HL-60 (cell line): ENCODE data around the gene TTC4.

ENCODE experiments used
- CTCF ChIP-seq: IDR thresholded peaks from one replicate; pipeline ENCODE4 v1.5.1; 2011; ENCODE audit warnings: low read length, control low read depth, inconsistent platforms; ENCODE audit not compliant: insufficient read depth
- POLR2AphosphoS5 ChIP-seq: IDR thresholded peaks from 2 replicates; pipeline ENCODE4 v1.6.1; 2012; ENCODE audit warnings: low read depth
- REST ChIP-seq: IDR thresholded peaks from 2 replicates; pipeline ENCODE4 v1.6.1; 2012; ENCODE audit warnings: low read depth; ENCODE audit not compliant: insufficient replicate concordance

- TF ChIP-seq CTCF = no peak
- TF ChIP-seq POLR2AphosphoS5 = no peak
- no peak for TF ChIP-seq REST
Measured at GRCh38 chr1:54721719-54722118, 6.1 kb downstream of the TTC4 start.
